ENCODE data around the gene NPTN.

NPTN gene

GRCh38 chr15:73601451-73602445, 31.4 kb downstream of the NPTN start:
- no peak overlapping the region for H3K4me3 ChIP-seq (ENCODE audit: extremely low read depth, insufficient read depth, low read length, poor library complexity, severe bottlenecking)
- WGBS, 2 experiments (ENCODE audit: insufficient coverage in 2 of 2), result 46 to 49% methylated on average over 5 to 6 of the region's 7 CpGs
- H3K4me1 ChIP-seq (ENCODE audit: control insufficient read depth, insufficient read depth, low read length, poor library complexity, severe bottlenecking), result peaks cover 61% of the 10 kb centered on the region
- H3K9me3 ChIP-seq (ENCODE audit: control insufficient read depth, low read length), result no peaks in the 10 kb centered on the region
- peaks cover 2% of the 10 kb centered on the region for H3K36me3 ChIP-seq (ENCODE audit: control insufficient read depth, insufficient read depth, low read length)
- peak overlapping the region; percentile 71 for H3K27ac ChIP-seq (ENCODE audit: low read depth, low read length, severe bottlenecking)

- Histone ChIP-seq H3K27ac (ENCODE audit: low read depth, low read length, severe bottlenecking) (peak overlapping the region; percentile 71), H3K4me1 (ENCODE audit: control insufficient read depth, insufficient read depth, low read length, poor library complexity, severe bottlenecking) (peaks cover 69% of the 10 kb centered on the region), H3K36me3 (ENCODE audit: control insufficient read depth, insufficient read depth, low read length) (peaks cover 10% of the 10 kb centered on the region), H3K9me3 (ENCODE audit: control insufficient read depth, low read length) (no peaks in the 10 kb centered on the region), H3K4me3 (ENCODE audit: extremely low read depth, insufficient read depth, low read length, poor library complexity, severe bottlenecking) (no peak overlapping the region)
- 91 to 100% methylated on average over 2 to 5 of the region's 5 CpGs for WGBS, 2 experiments (ENCODE audit: insufficient coverage in 2 of 2)
Measured at GRCh38 chr15:73600413-73601335, 32.5 kb downstream of the NPTN start.

- no CpG with 5 or more reads among the region's 1 CpG for WGBS, 2 experiments (ENCODE audit: insufficient coverage in 2 of 2)
- Histone ChIP-seq H3K27ac (ENCODE audit: low read depth, low read length, severe bottlenecking) (no peak overlapping the region), H3K4me1 (ENCODE audit: control insufficient read depth, insufficient read depth, low read length, poor library complexity, severe bottlenecking) (peaks cover 69% of the 10 kb centered on the region), H3K9me3 (ENCODE audit: control insufficient read depth, low read length) (no peaks in the 10 kb centered on the region), H3K4me3 (ENCODE audit: extremely low read depth, insufficient read depth, low read length, poor library complexity, severe bottlenecking) (no peak overlapping the region), H3K36me3 (ENCODE audit: control insufficient read depth, insufficient read depth, low read length) (peaks cover 10% of the 10 kb centered on the region)
Measured at GRCh38 chr15:73599934-73600333, 33.3 kb downstream of the NPTN start.

DNA sequence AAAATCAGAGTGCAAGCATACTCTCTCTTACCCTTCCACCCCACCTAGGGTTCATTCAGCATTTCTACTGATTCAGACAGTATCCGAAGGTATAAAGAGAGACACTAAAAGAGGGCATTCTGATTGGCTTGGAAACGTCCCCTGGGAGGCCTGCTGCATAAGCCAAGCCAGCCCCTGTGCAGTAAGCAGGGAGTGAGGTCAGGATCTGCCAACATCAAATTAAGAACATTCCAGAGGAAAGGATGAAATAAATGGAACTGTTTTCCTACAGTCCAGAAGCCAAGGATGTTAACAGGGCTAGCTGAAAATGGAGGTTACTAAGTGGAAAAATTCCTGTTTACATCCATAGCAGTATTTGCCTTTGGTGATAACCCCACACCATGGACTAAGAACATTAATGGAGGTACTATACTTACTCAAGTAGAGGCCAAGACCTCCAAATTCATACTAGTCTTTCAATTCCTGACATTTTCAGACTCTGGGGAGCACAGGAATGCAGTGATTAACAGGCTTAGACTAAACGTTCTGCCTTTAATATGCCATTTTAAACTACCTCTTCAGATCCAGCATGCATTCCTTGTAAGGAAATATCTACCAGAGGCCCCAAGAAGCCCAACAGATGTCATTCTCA, 34.5 kb downstream of the NPTN start:
- Histone ChIP-seq H3K9me3 (ENCODE audit: control insufficient read depth, low read length) (no peaks in the 10 kb centered on the region), H3K27ac (ENCODE audit: low read depth, low read length, severe bottlenecking) (peak overlapping the region; percentile 47), H3K4me3 (ENCODE audit: extremely low read depth, insufficient read depth, low read length, poor library complexity, severe bottlenecking) (no peak overlapping the region), H3K36me3 (ENCODE audit: control insufficient read depth, insufficient read depth, low read length) (peaks cover 10% of the 10 kb centered on the region), H3K4me1 (ENCODE audit: control insufficient read depth, insufficient read depth, low read length, poor library complexity, severe bottlenecking) (peaks cover 70% of the 10 kb centered on the region)
- 61 to 72% methylated on average over 3 of the region's 3 CpGs for WGBS, 2 experiments (ENCODE audit: insufficient coverage in 2 of 2)

DNA sequence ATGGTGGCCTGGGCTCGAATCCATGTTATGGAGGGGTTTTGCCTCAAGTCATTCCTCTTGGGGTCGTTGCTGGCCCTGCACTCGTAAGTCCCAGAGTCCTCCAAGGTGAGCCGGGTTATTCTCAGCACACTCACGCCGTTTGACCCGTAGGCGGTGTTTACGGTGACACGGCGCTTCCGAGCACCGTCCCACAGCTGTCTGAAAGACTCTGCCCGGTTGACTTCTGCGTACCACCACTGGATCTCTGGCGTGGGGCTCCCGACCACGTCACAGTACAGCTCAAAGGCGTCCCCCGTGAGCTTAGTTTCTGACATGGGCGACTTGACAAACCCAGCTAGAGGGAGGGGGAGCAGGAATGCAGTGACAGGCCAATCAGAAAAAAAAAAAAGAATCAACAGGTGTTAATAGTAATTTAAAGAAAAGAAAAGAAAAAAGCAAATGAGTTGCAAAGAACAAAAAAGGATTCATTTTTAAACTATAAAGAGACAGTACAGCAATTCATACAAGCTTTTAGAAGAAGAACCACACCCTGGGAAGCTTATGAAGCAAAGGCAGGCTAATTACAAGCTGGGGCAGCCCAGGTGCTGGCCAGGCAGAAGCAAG, 36.1 kb downstream of the NPTN start:
- Histone ChIP-seq H3K9me3 (ENCODE audit: control insufficient read depth, low read length) (no peaks in the 10 kb centered on the region), H3K4me3 (ENCODE audit: extremely low read depth, insufficient read depth, low read length, poor library complexity, severe bottlenecking) (no peak overlapping the region), H3K4me1 (ENCODE audit: control insufficient read depth, insufficient read depth, low read length, poor library complexity, severe bottlenecking) (peaks cover 60% of the 10 kb centered on the region), H3K36me3 (ENCODE audit: control insufficient read depth, insufficient read depth, low read length) (peaks cover 10% of the 10 kb centered on the region), H3K27ac (ENCODE audit: low read depth, low read length, severe bottlenecking) (no peak overlapping the region)
- WGBS, 2 experiments (ENCODE audit: insufficient coverage in 2 of 2), result 90 to 95% methylated on average over 21 of the region's 21 CpGs

GRCh38 chr15:73596174-73596573, 37.0 kb downstream of the NPTN start:
- no CpG with 5 or more reads among the region's 1 CpG for WGBS, 2 experiments (ENCODE audit: insufficient coverage in 2 of 2)
- Histone ChIP-seq H3K27ac (ENCODE audit: low read depth, low read length, severe bottlenecking) (no peak overlapping the region), H3K4me3 (ENCODE audit: extremely low read depth, insufficient read depth, low read length, poor library complexity, severe bottlenecking) (no peak overlapping the region), H3K9me3 (ENCODE audit: control insufficient read depth, low read length) (no peaks in the 10 kb centered on the region), H3K36me3 (ENCODE audit: control insufficient read depth, insufficient read depth, low read length) (peaks cover 19% of the 10 kb centered on the region), H3K4me1 (ENCODE audit: control insufficient read depth, insufficient read depth, low read length, poor library complexity, severe bottlenecking) (peaks cover 51% of the 10 kb centered on the region)

DNA sequence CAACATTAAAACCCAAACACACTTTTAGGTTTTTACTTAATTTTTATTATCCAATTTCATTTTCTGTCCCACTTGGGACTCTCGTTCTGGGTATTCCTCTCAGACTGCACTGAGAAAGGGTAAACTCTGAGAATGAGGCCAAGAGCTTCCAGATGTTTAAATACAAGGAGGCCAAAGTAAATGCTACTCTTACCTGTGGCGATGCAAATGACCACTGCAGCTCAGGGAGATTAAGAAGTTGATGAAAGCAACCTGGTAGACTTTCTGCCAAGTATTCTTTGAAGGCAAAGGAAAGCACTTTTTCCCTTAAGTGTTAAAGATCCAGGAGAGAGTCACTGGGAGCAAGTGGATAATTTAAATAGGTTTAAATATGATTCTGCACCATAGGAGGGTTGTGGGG, 39.1 kb downstream of the NPTN start:
- Histone ChIP-seq H3K27ac (ENCODE audit: low read depth, low read length, severe bottlenecking) (peak overlapping the region; percentile 64), H3K4me3 (ENCODE audit: extremely low read depth, insufficient read depth, low read length, poor library complexity, severe bottlenecking) (no peak overlapping the region)
- 92 to 100% methylated on average over 1 to 2 of the region's 2 CpGs for WGBS, 2 experiments (ENCODE audit: insufficient coverage in 2 of 2)

DNA sequence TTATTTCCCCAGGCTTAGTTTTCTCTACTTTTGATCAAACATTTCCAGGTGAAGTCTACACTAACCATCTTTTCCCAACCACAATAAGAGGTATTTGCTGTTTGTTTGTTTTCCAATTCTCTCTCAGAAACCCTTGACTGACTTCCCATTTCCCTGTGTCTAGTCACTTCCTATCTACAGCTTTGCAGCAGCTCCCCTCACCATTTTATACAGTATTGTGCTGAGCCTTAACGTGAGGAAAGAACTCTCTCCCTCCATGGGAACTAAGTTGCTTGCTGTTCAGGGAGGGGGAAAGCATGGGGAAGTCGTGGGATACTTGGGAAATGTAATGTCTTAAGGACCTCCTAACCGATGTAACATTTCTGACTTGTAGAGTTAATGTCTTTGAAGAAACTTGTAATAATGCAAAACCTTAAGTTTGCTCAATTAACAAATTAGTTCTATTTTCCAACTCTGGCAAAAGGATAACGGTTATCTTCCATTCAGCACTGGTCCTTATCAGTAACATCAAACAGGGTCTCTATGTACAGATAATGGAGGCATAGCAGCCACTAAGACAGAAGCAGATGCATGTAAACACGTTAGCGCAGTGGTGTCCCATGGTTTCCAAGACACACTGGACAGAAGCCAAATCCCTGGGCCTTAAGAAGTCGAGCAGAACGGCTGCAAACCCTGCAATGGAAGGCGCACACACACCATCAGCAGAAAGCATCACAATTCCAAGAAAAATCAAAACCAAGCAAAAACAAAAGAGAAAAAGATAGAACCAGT, 39.7 kb downstream of the NPTN start:
- peaks cover 29% of the 10 kb centered on the region for H3K4me1 ChIP-seq (ENCODE audit: control insufficient read depth, insufficient read depth, low read length, poor library complexity, severe bottlenecking)
- peak overlapping the region; percentile 64 for H3K27ac ChIP-seq (ENCODE audit: low read depth, low read length, severe bottlenecking)
- H3K36me3 ChIP-seq (ENCODE audit: control insufficient read depth, insufficient read depth, low read length), result peaks cover 44% of the 10 kb centered on the region
- no peaks in the 10 kb centered on the region for H3K9me3 ChIP-seq (ENCODE audit: control insufficient read depth, low read length)
- H3K4me3 ChIP-seq (ENCODE audit: extremely low read depth, insufficient read depth, low read length, poor library complexity, severe bottlenecking), result no peak overlapping the region
- WGBS, 2 experiments (ENCODE audit: insufficient coverage in 2 of 2), result 89 to 97% methylated on average over 4 of the region's 9 CpGs

More for the DNA sequence above, 39.1 kb downstream of the NPTN start:
- Histone ChIP-seq H3K4me1 (ENCODE audit: control insufficient read depth, insufficient read depth, low read length, poor library complexity, severe bottlenecking) (peaks cover 35% of the 10 kb centered on the region), H3K36me3 (ENCODE audit: control insufficient read depth, insufficient read depth, low read length) (peaks cover 38% of the 10 kb centered on the region), H3K9me3 (ENCODE audit: control insufficient read depth, low read length) (no peaks in the 10 kb centered on the region)

DNA sequence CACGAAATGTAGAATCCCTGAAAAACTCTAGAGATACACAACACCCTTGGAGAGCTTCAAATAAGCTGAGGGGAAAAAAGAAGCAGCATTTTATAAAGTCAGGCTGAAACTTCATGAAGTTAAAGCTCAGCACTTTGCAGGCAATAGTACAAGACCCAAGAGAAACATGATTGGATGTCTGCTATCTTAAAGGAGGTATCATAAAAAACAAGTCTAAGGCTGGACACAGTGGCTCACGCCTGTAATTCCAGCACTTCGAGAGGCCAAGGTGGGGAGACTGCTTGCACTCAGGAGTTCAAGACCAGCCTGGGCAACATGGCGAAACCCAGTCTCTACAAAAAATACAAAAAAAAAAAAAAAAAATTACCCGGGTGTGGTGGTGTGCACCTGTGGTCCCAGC, 42.9 kb downstream of the NPTN start:
- no peak overlapping the region for H3K27ac ChIP-seq (ENCODE audit: low read depth, low read length, severe bottlenecking)
- no peaks in the 10 kb centered on the region for H3K9me3 ChIP-seq (ENCODE audit: control insufficient read depth, low read length)
- peaks cover 8% of the 10 kb centered on the region for H3K4me1 ChIP-seq (ENCODE audit: control insufficient read depth, insufficient read depth, low read length, poor library complexity, severe bottlenecking)
- no peak overlapping the region for H3K4me3 ChIP-seq (ENCODE audit: extremely low read depth, insufficient read depth, low read length, poor library complexity, severe bottlenecking)
- 94 to 100% methylated on average over 2 of the region's 5 CpGs for WGBS, 2 experiments (ENCODE audit: insufficient coverage in 2 of 2)
- H3K36me3 ChIP-seq (ENCODE audit: control insufficient read depth, insufficient read depth, low read length), result peaks cover 59% of the 10 kb centered on the region
